GM12872 (cell line): ENCODE data around the gene FBP1.

Experiments
- TF ChIP-seq, protein P1 (sequence below): IDR thresholded peaks from 3 replicates; pipeline ENCODE4 v1.5.1; 2011; ENCODE audit warnings: low read depth, mild to moderate bottlenecking, low read length, moderate library complexity; ENCODE audit not compliant: insufficient read depth

The FBP1 gene

DNA sequence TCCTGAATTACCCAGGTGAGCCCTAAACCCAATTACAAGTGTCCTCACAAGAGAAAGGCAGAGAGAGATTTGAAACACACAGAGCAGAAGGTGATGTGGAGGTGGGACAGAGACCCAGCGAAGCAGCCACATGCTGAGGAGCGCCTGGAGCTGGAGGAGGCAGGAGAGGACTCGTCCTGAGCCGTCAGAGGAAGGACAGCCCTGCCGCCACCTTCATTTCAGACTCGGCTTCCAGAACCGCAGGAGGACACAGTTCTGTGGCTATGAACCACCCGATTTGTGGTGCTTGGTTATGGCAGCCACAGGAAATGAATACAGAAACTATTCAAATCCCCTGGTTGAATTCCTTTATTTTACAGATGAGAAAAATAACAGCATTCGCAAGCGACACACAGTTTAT is 16.4 kb upstream of the FBP1 start:
- TF ChIP-seq, protein P1, sequence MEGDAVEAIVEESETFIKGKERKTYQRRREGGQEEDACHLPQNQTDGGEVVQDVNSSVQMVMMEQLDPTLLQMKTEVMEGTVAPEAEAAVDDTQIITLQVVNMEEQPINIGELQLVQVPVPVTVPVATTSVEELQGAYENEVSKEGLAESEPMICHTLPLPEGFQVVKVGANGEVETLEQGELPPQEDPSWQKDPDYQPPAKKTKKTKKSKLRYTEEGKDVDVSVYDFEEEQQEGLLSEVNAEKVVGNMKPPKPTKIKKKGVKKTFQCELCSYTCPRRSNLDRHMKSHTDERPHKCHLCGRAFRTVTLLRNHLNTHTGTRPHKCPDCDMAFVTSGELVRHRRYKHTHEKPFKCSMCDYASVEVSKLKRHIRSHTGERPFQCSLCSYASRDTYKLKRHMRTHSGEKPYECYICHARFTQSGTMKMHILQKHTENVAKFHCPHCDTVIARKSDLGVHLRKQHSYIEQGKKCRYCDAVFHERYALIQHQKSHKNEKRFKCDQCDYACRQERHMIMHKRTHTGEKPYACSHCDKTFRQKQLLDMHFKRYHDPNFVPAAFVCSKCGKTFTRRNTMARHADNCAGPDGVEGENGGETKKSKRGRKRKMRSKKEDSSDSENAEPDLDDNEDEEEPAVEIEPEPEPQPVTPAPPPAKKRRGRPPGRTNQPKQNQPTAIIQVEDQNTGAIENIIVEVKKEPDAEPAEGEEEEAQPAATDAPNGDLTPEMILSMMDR: no peak

DNA sequence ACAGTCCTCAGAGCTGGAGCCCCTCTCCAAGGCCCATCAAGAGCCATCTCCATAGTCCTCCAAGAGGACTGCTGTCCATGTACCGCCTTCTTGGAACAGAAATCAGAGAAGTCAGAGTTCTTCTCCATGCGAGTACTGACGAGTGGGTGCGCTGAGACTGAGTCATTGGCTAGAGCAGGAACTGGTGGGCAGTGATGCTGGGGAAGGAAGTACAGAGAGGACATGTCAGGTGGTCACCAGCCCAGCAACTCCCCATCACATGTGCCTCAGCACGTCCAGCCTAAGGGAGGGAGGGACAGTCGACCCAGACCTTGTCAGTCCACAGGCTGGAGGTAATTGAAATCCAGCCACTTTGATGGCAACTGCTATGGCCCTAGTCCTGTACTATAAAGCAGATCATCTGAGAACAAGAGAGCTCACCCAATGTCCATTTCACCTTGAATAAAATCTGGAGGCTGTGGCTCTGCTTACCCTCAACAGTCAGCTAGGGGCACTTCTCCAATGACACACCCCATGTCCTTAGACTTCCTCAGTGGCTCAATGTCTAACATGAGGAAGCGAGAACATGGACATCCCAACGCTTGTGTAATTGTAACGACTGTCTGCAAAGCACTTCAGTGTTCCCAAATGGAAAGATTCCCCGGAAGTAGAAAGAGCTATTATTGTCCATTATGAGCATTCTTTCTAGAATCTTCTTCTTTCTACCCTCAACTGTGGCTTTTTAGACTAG is 15.0 kb upstream of the FBP1 start:
- TF ChIP-seq, protein P1: no peak

DNA sequence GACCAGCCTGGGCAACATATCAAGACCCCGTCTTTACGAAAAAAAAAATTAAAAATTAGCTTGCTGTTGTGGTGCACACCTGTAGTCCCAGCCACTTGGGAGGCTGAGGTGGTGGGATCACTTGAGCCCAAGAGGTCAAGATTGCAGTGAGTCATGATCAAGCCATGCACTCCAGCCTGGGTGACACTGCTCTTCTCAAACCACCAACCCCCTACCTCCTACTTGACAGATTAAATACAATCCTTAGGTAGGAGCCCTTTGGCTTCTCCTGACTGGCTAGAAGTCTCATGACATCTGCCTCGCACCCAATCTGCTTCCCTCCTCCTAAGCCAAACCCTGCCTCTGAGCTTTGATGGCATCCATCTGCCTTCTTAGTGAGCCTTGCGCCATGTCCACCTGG is 11.6 kb upstream of the FBP1 start:
- TF ChIP-seq, protein P1: no peak

DNA sequence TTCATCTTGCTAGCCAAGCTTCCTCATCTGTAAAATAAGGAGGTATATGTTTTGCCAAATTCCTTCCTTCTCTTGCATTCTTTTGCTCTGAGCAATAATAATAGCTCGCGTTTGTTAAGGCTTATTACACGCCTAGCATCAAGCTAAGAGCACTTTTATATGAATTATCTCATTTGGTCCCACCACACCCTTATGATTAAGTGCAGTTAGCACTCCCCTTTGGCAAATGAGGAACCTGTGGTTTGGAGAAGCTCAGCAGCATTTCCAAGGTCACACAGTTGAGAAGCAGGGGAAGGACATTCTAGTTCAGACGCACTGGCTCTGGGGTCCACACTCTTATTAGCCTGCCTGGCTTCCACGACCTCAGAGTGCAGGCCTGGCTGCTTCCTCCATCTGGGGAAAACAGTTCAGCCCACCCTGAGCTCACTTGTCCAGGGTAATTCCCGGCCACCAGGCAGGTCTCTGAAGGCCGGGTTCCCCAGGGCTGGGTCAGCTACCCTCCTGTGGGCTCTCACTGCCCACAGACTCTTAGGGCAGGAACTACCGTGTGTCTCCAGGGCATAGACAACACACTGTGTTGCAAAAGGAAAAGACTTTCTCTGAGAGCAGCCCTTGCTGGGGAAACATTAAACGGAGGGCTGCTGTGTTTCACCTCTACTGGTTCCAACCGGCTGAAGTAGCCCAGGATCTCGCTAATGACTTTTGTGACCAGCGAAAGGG is 9.9 kb upstream of the FBP1 start:
- TF ChIP-seq, protein P1: no peak

DNA sequence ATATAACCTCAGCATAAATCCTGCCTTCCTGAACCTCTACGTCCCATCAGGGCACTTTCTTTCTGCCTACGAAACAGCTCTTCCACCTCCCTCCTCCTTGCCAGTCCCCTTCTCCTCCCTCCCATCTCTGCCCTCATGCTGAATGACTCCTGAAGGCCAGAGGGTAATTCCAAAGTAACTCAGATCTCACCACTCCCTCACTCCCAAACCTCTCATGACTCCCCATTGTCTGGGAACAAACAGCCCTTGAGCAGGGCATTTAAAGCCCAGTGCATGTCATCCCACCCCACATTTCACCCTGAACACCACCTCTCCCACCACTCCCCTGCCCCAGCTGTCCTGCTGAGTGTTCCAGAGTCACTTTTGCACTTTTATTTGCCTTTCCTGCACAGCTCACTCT is 8.9 kb upstream of the FBP1 start:
- TF ChIP-seq, protein P1: no peak

DNA sequence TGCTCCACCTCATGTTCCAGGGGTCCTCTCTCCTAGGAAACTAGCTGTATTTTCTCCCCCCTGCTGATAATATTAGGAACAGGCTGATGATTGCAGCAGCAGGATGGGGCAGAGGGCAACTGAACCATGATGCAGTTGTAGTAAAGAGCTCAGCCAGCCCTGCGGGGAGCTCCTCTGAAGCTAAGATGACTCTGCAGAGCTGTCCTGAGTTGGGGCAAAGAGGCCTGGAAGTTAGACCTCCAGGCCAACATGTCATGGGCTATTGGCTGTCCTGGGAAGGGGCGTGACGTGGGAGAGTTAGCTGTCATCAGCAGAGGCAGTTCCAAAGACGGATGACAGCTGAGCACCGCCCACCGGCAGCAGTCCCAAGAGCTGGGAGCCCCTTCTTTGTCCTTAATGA is 6.6 kb upstream of the FBP1 start:
- TF ChIP-seq, protein P1: no peak

DNA sequence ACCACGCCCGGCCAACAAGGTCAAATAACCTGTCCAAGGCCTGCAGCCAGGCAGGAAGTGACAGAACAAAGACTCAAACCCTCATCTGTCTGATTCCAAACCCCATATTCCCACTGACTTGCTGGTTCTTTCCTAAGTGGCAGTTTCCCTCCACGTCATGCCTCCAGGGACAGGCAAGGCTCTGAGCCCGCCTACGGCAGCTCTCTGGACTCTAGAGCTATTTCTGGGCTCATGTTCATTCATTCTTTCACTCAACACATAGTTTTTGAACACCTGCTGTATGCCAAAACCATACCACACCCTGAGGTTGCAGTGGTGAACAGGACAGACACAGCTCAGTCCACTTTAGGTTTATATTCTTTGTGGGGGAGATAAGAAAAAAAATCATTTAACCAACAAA is 5.2 kb upstream of the FBP1 start:
- TF ChIP-seq, protein P1: no peak
